H9 (cell line): ENCODE data around the gene EEF1AKMT3. TPM values are rescaled to one million over a fixed set of nuclear protein-coding genes. Genes with fewer than 3 reads are reported as not detected.

ENCODE experiments used
- DNase-seq: peaks from one replicate; pipeline ENCODE4 v3.0.0-alpha.2; 2017
- H2AFZ ChIP-seq: one replicate; pipeline ENCODE4 v1.6.1; 2013; ENCODE audit warnings: mild to moderate bottlenecking, low read length, control low read depth, moderate library complexity
- H2AK5ac ChIP-seq: 2 replicates; pipeline ENCODE4 v1.6.1; 2013; ENCODE audit warnings: low read length, control low read depth, mixed read lengths; ENCODE audit not compliant: insufficient read length
- H2BK120ac ChIP-seq: one replicate; pipeline ENCODE4 v1.6.1; 2013; ENCODE audit warnings: low read depth, mild to moderate bottlenecking, low read length, control low read depth, inconsistent platforms; ENCODE audit not compliant: poor library complexity, severe bottlenecking
- H2BK12ac ChIP-seq: 2 replicates; pipeline ENCODE4 v1.6.1; 2013; ENCODE audit warnings: low read length, control low read depth, mixed read lengths, low read depth; ENCODE audit not compliant: insufficient read length
- H2BK15ac ChIP-seq: 2 replicates; pipeline ENCODE4 v1.6.1; 2013; ENCODE audit warnings: low read depth, low read length, control low read depth
- H2BK20ac ChIP-seq: one replicate; pipeline ENCODE4 v1.6.1; 2013; ENCODE audit warnings: low read depth, mild to moderate bottlenecking, low read length, control low read depth, inconsistent platforms; ENCODE audit not compliant: poor library complexity, severe bottlenecking
- H2BK5ac ChIP-seq: 2 replicates; pipeline ENCODE4 v1.6.1; 2013; ENCODE audit warnings: low read length, control low read depth, mixed read lengths; ENCODE audit not compliant: insufficient read length
- H3K14ac ChIP-seq: 2 replicates; pipeline ENCODE4 v1.6.1; 2013; ENCODE audit warnings: low read length, control low read depth; ENCODE audit not compliant: insufficient read depth
- H3K18ac ChIP-seq: 2 replicates; pipeline ENCODE4 v1.6.1; 2013; ENCODE audit warnings: low read depth, mild to moderate bottlenecking, mixed read lengths, low read length, control low read depth; ENCODE audit not compliant: insufficient read length
- H3K23ac ChIP-seq: 2 replicates; pipeline ENCODE4 v1.6.1; 2013; ENCODE audit warnings: low read length, control low read depth, mixed read lengths, low read depth; ENCODE audit not compliant: insufficient read length
- H3K23me2 ChIP-seq: 2 replicates; pipeline ENCODE4 v1.6.1; 2013; ENCODE audit warnings: low read depth, mild to moderate bottlenecking, mixed read lengths, low read length, control low read depth; ENCODE audit not compliant: insufficient read length, poor library complexity, severe bottlenecking
- H3K27ac ChIP-seq: 2 replicates; pipeline ENCODE4 v1.5.1; 2013; ENCODE audit warnings: low read length, control low read depth, mixed read lengths, low read depth; ENCODE audit not compliant: insufficient read length
- H3K27me3 ChIP-seq: 2 replicates; pipeline ENCODE4 v1.6.1; 2013; ENCODE audit warnings: low read length, control low read depth, inconsistent platforms; ENCODE audit not compliant: insufficient read depth
- H3K4ac ChIP-seq: 2 replicates; pipeline ENCODE4 v1.6.1; 2013; ENCODE audit warnings: low read depth, mild to moderate bottlenecking, control low read depth, inconsistent platforms, low read length, moderate library complexity
- H3K4me1 ChIP-seq: 2 replicates; pipeline ENCODE4 v1.6.1; 2013; ENCODE audit warnings: low read length, control low read depth, inconsistent platforms; ENCODE audit not compliant: insufficient read depth
- H3K4me2 ChIP-seq: 2 replicates; pipeline ENCODE4 v1.6.1; 2013; ENCODE audit warnings: low read length, control low read depth, mixed read lengths; ENCODE audit not compliant: insufficient read length, insufficient read depth
- H3K56ac ChIP-seq: 2 replicates; pipeline ENCODE4 v1.6.1; 2013; ENCODE audit warnings: low read depth, mild to moderate bottlenecking, mixed read lengths, low read length, control low read depth; ENCODE audit not compliant: insufficient read length
- H3K79me1 ChIP-seq: 2 replicates; pipeline ENCODE4 v1.6.1; 2013; ENCODE audit warnings: low read depth, mild to moderate bottlenecking, moderate library complexity, low read length, control low read depth, inconsistent platforms; ENCODE audit not compliant: insufficient read depth, poor library complexity, severe bottlenecking
- H3K79me2 ChIP-seq: 2 replicates; pipeline ENCODE4 v1.6.1; 2013; ENCODE audit warnings: low read length, control low read depth, inconsistent platforms; ENCODE audit not compliant: insufficient read depth
- H3K9ac ChIP-seq: 2 replicates; pipeline ENCODE4 v1.6.1; 2013; ENCODE audit warnings: low read length, control low read depth, mixed read lengths; ENCODE audit not compliant: insufficient read length; ENCODE audit errors: extremely low read depth
- H3K9me3 ChIP-seq: one replicate; pipeline ENCODE4 v1.6.1; 2013; ENCODE audit warnings: low read depth, low read length, inconsistent platforms; ENCODE audit not compliant: control insufficient read depth
- H3T11ph ChIP-seq: one replicate; pipeline ENCODE4 v1.6.1; 2013; ENCODE audit warnings: mild to moderate bottlenecking, low read length, control low read depth, inconsistent platforms
- H4K20me1 ChIP-seq: one replicate; pipeline ENCODE4 v1.6.1; 2013; ENCODE audit not compliant: control insufficient read depth, insufficient read length, insufficient read depth
- H4K5ac ChIP-seq: 2 replicates; pipeline ENCODE4 v1.6.1; 2013; ENCODE audit warnings: low read depth, mild to moderate bottlenecking, mixed read lengths, low read length, control low read depth; ENCODE audit not compliant: insufficient read length
- H4K8ac ChIP-seq: replicated peaks from 2 replicates; pipeline ENCODE4 v1.6.1; 2013; ENCODE audit warnings: low read length, control low read depth, mixed read lengths, low read depth; ENCODE audit not compliant: insufficient read length
- H4K91ac ChIP-seq: 2 replicates; pipeline ENCODE4 v1.6.1; 2013; ENCODE audit warnings: low read depth, mild to moderate bottlenecking, moderate library complexity, mixed read lengths, low read length, control low read depth; ENCODE audit not compliant: insufficient read length
- H3K27ac Mint-ChIP-seq, 3 experiments: 2 replicates in 2 of 3; 3 replicates in 1 of 3; pipeline ENCODE4 v1.8.0; 2020 to 2021; ENCODE audit warnings: mixed read lengths in 3 of 3, mild to moderate bottlenecking in 1 of 3, moderate library complexity in 1 of 3
- H3K27me3 Mint-ChIP-seq: 2 replicates; pipeline ENCODE4 v1.8.0; 2021; ENCODE audit warnings: low read depth, mild to moderate bottlenecking, moderate library complexity, mixed read lengths
- H3K36me3 Mint-ChIP-seq, 3 experiments: 2 replicates in 2 of 3; 3 replicates in 1 of 3; pipeline ENCODE4 v1.8.0; 2020 to 2021; ENCODE audit warnings: low read depth in 3 of 3, mixed read lengths in 3 of 3; ENCODE audit not compliant: insufficient read depth in 1 of 3
- H3K4me1 Mint-ChIP-seq, 2 experiments: 2 replicates each; pipeline ENCODE4 v1.8.0; 2020; ENCODE audit warnings: mixed read lengths in 2 of 2
- H3K4me3 Mint-ChIP-seq, 2 experiments: 2 replicates in 1 of 2; 3 replicates in 1 of 2; pipeline ENCODE4 v1.8.0; 2020 to 2021; ENCODE audit warnings: mild to moderate bottlenecking in 2 of 2, mixed read lengths in 2 of 2, moderate library complexity in 1 of 2
- H3K9me3 Mint-ChIP-seq, 2 experiments: 2 replicates in 1 of 2; 3 replicates in 1 of 2; pipeline ENCODE4 v1.8.0; 2020; ENCODE audit warnings: mild to moderate bottlenecking in 2 of 2, mixed read lengths in 2 of 2, moderate library complexity in 1 of 2
- WGBS: extraction: QIAGEN DNeasy Blood & Tissue Kit; methylation state at CpG from one replicate; pipeline ENCODE4 v1.1.7; 2013; ENCODE audit warnings: missing lambda C conversion rate, low lambda C conversion rate, mixed read lengths; ENCODE audit not compliant: insufficient read length; ENCODE audit errors: extremely low coverage; 5-methylcytosine and 5-hydroxymethylcytosine counted together
- total RNA-seq: library from RNA; stranded (reverse); gene quantifications from 2 replicates; pipeline ENCODE4 v1.2.1, GENCODE V29; 2021
- TF ChIP-seq, protein P1 (sequence below): fragments of 200-600 bp; sonication (generic); conservative IDR thresholded peaks from 3 replicates; pipeline ENCODE4 v1.8.0; 2021; ENCODE audit warnings: antibody characterized with exemption, mild to moderate bottlenecking

The EEF1AKMT3 gene
- total RNA-seq, 1 experiment from 2014 or later = 2.9 TPM

- Mint-ChIP-seq H3K36me3 (peaks cover 52 to 78% (median 78%) of the 10 kb centered on the region in 3 experiments), H3K27ac (no peak overlapping the region), H3K27me3 (no peaks in the 10 kb centered on the region; the same call in 1 of the 2 replicates), H3K4me3 (no peak overlapping the region), H3K9me3 (no peaks in the 10 kb centered on the region), H3K4me1 (peaks cover under 1 to 4% of the 10 kb centered on the region in 2 experiments; a peak in 3 of 4 replicates)
- H3K56ac ChIP-seq = no peak overlapping the region
- no peak overlapping the region for H3K4me2 ChIP-seq
- TF ChIP-seq, protein P1, sequence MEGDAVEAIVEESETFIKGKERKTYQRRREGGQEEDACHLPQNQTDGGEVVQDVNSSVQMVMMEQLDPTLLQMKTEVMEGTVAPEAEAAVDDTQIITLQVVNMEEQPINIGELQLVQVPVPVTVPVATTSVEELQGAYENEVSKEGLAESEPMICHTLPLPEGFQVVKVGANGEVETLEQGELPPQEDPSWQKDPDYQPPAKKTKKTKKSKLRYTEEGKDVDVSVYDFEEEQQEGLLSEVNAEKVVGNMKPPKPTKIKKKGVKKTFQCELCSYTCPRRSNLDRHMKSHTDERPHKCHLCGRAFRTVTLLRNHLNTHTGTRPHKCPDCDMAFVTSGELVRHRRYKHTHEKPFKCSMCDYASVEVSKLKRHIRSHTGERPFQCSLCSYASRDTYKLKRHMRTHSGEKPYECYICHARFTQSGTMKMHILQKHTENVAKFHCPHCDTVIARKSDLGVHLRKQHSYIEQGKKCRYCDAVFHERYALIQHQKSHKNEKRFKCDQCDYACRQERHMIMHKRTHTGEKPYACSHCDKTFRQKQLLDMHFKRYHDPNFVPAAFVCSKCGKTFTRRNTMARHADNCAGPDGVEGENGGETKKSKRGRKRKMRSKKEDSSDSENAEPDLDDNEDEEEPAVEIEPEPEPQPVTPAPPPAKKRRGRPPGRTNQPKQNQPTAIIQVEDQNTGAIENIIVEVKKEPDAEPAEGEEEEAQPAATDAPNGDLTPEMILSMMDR = no peak
- DNase-seq = no peak
- no peak overlapping the region for H4K8ac ChIP-seq
- H3K14ac ChIP-seq = no peak overlapping the region
- no peak overlapping the region for H3K9ac ChIP-seq
- no peak overlapping the region for H3K4ac ChIP-seq
- H3K9me3 ChIP-seq = no peaks in the 10 kb centered on the region
- H2BK20ac ChIP-seq = no peak overlapping the region
- no peak overlapping the region for H4K5ac ChIP-seq
- no peak overlapping the region for H2BK5ac ChIP-seq
- H4K91ac ChIP-seq = no peak overlapping the region
- no peak overlapping the region for H2AK5ac ChIP-seq
- no peak overlapping the region for H3T11ph ChIP-seq
- no peak overlapping the region for H2BK12ac ChIP-seq
- no CpG with 5 or more reads among the region's 2 CpGs for WGBS
- H4K20me1 ChIP-seq = no peaks in the 10 kb centered on the region
- H2BK120ac ChIP-seq = no peak overlapping the region
- no peak overlapping the region for H3K23ac ChIP-seq
- no peak overlapping the region for H3K27ac ChIP-seq
- H2BK15ac ChIP-seq = no peak overlapping the region
- no peaks in the 10 kb centered on the region for H3K4me1 ChIP-seq
- H3K79me1 ChIP-seq = no peaks in the 10 kb centered on the region
- H3K79me2 ChIP-seq = no peaks in the 10 kb centered on the region; the same call in 1 of the 2 replicates
- no peaks in the 10 kb centered on the region for H3K27me3 ChIP-seq
- H3K18ac ChIP-seq = no peak overlapping the region
- no peaks in the 10 kb centered on the region for H3K23me2 ChIP-seq
- no peak overlapping the region for H2AFZ ChIP-seq
Measured at GRCh38 chr12:57826400-57826799, 54.0 kb downstream of the EEF1AKMT3 start.
